HT-29 (cell line): ENCODE measurements around the gene HOXB3. TPM values are rescaled to one million over a fixed set of nuclear protein-coding genes. Genes with fewer than 3 reads are reported as not detected.

Experiments
- DNase-seq: peaks from one replicate; pipeline ENCODE4 v3.0.0-alpha.2; 2015; ENCODE audit warnings: low spot score
- total RNA-seq: library from RNA; depleted of rRNA; stranded (reverse); fragments of >200 nt; shearing (Covaris generic); gene quantifications from 2 replicates; pipeline ENCODE4 v1.2.3, GENCODE V29; 2014; rRNA removed

HOXB3 gene
- 99.5 and 126 TPM in 2 replicates for total RNA-seq

DNA sequence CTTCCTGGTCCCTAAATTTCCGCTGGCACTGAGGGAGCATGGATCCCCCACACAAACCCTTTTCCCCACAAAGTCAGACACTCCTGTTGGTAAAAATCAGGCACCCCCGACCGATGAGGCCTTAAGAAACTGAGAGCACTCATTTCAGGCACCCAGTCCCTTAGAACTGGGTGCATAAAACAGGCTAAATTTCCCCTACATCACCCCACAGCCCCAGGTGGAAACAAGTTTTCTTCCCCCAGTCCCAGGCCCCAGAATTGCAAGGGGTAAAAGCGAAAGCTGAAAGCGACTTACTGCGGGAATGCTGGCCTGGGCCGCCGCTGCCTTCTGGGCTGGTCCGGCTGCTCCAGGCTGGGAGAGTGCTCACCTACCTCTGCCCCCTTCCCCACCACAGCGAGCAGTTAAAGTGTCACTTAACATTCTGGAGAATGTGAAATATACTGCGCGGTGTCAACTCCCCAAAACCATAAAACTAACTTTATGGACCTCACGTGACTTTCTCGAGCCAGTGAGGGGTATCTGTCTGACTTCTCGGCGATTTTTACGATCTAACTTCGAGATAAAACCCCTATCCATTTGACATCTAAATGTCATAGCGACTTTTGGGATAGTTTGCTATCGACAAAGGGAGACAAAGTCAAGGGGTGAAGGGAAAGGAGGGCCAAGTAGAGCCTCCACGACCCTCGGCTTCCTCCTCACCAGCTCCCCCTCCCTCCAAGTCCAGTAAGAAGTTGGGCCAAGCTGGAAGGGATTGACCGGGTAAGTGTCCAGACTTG, at the start of gene HOXB3:
TSS of gene HOXB3 (minus strand) at position 411 of the 776 bp plus-strand sequence. CDS start 37,767 bp downstream, outside the sequence.
- DNase-seq: peak; percentile 71

GRCh38 chr17:48639136-48639535, 49.1 kb upstream of the HOXB3 start:
- peak; percentile 95 for DNase-seq

DNA sequence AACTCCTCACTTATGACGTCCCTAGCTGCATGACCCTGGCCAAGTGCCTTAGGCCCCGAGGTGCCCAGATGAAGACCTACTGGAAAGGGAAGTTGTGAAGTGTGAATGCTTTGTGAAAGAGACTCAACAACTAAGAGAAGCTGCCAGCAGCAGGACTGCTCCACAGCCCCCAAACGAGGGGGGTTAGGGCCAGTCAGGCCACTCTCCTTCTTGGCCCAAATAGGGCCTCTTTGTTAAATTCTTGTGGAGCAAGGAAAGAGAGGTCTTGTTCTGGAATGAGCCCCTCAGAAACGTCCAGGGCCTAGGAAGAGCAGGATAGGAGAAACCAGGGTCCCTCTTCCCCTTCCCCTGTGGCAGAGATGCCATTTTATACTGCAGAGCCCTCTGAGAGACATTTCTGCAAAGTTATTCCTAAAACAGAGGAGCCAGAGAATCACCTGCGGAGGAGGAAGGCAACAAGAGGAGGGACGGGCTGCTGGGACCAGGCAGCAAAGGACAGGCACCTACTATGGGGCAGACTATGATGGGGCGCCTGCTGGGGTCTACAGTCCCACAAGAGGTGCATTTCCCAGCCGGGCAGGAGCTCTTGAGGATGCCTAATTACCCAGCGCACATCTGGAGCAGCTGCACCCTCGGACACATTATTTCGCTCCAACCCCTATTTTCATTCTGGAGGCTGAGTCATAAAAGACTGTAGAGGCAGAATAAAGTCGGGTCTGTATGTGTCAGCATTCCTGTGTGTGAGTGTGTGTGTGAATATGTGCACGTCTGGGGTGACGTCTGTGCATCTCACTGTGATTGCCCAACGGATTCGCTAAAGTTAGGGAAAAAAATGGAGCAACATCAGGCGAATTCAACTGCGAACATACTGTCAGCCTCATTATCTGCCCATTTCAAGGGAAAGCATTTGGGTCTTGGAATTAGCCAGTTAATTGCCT, 47.6 kb upstream of the HOXB3 start:
- DNase-seq: peak; percentile 76

- peak; percentile 92 for DNase-seq
Observed at GRCh38 chr17:48636177-48637018, 46.4 kb upstream of the HOXB3 start.

- peak; percentile 41 for DNase-seq
Observed at GRCh38 chr17:48634493-48635208, 44.6 kb upstream of the HOXB3 start.

- no peak for DNase-seq
Observed at GRCh38 chr17:48633266-48633677, 43.2 kb upstream of the HOXB3 start.

DNA sequence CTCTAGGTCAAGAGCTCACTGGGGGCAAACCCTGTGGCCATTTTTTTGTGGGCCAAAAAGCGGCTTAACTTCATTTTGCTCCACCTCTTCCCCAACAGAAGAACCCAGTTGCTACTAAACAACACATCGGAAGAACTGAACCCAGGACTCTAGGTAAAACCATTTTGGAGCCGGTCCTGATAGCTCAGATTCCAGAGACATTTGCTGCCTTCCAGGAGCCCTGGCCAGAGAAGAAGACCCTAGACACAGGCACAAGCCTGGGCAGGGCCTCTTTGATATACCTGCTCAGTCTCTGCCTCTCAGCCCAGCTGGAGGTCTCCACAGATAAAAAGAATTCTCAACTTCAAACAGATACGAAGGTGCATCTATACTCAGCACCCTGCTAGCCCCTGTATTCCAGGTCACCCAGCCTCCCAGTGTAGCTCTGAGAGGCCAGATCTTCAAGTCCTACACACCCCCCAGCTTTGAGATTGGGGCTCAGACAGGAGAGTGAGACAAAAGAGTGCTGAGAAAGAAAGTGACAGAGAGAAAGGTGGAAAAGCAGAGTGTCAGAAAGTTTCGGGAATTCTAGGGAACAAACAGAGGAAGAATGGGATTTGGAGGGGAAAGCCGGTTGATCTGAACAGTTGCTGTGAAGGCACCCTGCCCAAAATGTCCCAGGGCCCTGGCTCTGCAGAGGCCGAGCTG, 42.7 kb upstream of the HOXB3 start:
- peak; percentile 83 for DNase-seq

GRCh38 chr17:48631693-48632578, 41.9 kb upstream of the HOXB3 start:
- peak; percentile 76 for DNase-seq

- DNase-seq: peak; percentile 69
Observed at GRCh38 chr17:48630925-48631692, 41.1 kb upstream of the HOXB3 start.

- DNase-seq: peak; percentile 72
Observed at GRCh38 chr17:48630009-48630924, 40.2 kb upstream of the HOXB3 start.

DNA sequence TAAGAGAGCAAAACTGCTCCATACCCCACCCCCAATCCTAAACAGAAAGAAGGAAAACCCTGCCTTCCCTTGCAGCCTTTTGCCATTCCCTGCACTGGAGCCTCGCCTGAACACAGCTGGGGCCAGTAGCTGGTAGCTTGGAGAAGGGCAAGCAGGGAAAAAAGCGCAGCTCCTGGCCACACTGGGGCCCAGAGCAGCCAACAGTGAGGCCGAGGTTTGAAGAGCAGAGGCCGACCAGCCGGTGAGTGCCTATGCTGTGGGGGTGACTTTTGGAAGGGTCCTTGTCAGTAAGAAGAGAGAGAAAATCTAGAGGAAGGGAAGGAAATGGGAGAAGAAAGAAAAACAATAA, 39.3 kb upstream of the HOXB3 start:
- no peak for DNase-seq

- peak; percentile 74 for DNase-seq
Observed at GRCh38 chr17:48628649-48629410, 38.8 kb upstream of the HOXB3 start.

GRCh38 chr17:48627623-48628521, 37.8 kb upstream of the HOXB3 start:
- no peak for DNase-seq

DNA sequence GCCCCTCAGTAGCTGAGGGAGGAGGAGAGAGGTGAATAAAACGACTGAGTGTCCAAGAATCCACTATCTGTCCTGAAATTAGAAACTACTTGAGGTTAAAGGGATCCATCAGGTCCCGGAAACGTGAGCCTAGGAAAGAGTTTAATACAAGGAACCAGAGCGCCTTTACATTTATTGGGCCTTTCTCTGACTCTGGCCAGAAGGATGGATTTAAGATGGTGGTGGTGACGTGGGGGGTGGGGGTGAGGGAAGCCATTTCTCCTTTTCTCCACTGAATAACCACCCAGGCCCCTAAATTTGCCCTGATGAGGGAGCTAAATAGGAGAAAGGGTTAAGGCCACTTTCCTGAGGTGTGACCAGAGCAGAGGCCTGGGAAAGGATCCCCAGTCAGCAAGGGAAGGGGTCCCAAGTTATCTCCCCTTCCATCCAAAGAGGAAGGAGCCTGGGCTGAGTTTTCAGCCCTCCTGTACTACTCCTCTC, 37.1 kb upstream of the HOXB3 start:
- DNase-seq: no peak
